Measurements from ENCODE around the gene ANGPT4. TPM values are rescaled to one million over a fixed set of nuclear protein-coding genes. Genes with fewer than 3 reads are reported as not detected.
A peak's percentile ranks its signal among the peaks of the same experiment; 100 is the strongest.

The ANGPT4 gene
- total and polyA plus RNA-seq, 2 of the 13 experiments (the other 11 are each of a cell fraction or from before 2014, with no cell fraction given), result not detected

DNA sequence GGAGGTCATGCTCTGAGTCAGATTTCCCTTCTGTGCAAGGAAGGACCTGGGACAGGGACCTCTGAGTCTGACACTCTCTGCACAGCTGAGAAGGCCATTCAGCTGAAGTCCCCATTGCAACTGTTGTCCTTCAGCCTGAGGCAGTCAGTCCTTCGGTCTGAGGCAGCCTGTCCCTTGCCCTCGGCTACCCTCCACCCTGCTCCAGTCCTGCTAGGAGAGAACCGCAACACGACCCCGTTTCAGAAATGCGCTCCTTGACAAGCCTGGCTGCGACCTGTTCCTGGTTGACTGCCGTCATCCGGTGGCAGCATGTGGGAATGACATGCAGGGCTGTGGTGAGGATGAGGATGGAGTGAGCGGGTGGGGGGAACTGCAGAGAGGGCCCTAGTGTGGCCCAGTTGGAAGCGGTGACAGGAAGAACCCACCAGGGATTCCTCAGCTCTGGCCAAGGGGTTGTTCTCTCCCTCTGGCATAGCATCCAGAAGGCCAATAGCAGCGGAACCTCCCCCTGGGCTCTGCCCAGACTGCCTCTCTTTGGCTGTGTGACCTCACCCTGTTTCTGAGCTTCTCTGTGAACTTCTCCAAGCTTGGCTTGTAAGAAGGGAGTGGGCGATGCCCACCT is 40.3 kb upstream of the ANGPT4 start (continued):
- TF ChIP-seq MYC (CRISPR knock-in tag; IDR thresholded peaks at IDR 0.05; ENCODE audit: borderline replicate concordance) (peak; percentile 37; the same call in 1 of the 2 replicates), ZNF672 (CRISPR knock-in tag; IDR thresholded peaks at IDR 0.05) (0 out of 2 replicates have a peak, but pooled peaks have one; percentile 62), CAMTA2 (CRISPR knock-in tag; IDR thresholded peaks at IDR 0.05; ENCODE audit: borderline replicate concordance) (no peak), ZNF564 (CRISPR knock-in tag; IDR thresholded peaks at IDR 0.05) (no peak), ZNF850 (CRISPR knock-in tag; conservative IDR thresholded peaks at IDR 0.05) (no peak), ZNF350 (CRISPR knock-in tag; IDR thresholded peaks at IDR 0.05; ENCODE audit: borderline replicate concordance, low read depth) (peak; percentile 77), RNF2 (conservative IDR thresholded peaks at IDR 0.05; ENCODE audit: low read depth) (peak; percentile 67; the same call in 1 of the 2 replicates), YY1 (IDR thresholded peaks at IDR 0.05; ENCODE audit: insufficient read depth, insufficient replicate concordance, low read depth, low read length) (peak; percentile 18), MED1 (CRISPR knock-in tag; IDR thresholded peaks at IDR 0.05) (0 out of 2 replicates have a peak, but pooled peaks have one; percentile 19), ZNF547 (CRISPR knock-in tag; IDR thresholded peaks at IDR 0.05) (peak; percentile 52; the same call in 1 of the 2 replicates), ONECUT2 (CRISPR knock-in tag; IDR thresholded peaks at IDR 0.05) (no peak), MED8 (CRISPR knock-in tag; IDR thresholded peaks at IDR 0.05; ENCODE audit: insufficient replicate concordance) (no peak), HNRNPK (IDR thresholded peaks at IDR 0.05; ENCODE audit: low read depth, low read length, poor library complexity, severe bottlenecking) (no peak), LBX2 (CRISPR knock-in tag; IDR thresholded peaks at IDR 0.05; ENCODE audit: borderline replicate concordance) (0 out of 2 replicates have a peak, but pooled peaks have one; percentile 81), REXO4 (CRISPR knock-in tag; IDR thresholded peaks at IDR 0.05; ENCODE audit: borderline replicate concordance) (no peak), EED (CRISPR knock-in tag; IDR thresholded peaks at IDR 0.05) (peak; percentile 73; the same call in 1 of the 2 replicates), ZSCAN29 (CRISPR knock-in tag; conservative IDR thresholded peaks at IDR 0.05) (0 out of 2 replicates have a peak, but pooled peaks have one; percentile 63), GPBP1L1 (CRISPR knock-in tag; IDR thresholded peaks at IDR 0.05) (no peak), GTF2F1 (IDR thresholded peaks at IDR 0.05; ENCODE audit: low read length) (0 out of 2 replicates have a peak, but pooled peaks have one; percentile 36), ZFP36L1 (CRISPR knock-in tag; IDR thresholded peaks at IDR 0.05) (no peak), ZNF12 (CRISPR knock-in tag; IDR thresholded peaks at IDR 0.05) (0 out of 2 replicates have a peak, but pooled peaks have one; percentile 46), PTBP1 (IDR thresholded peaks at IDR 0.05; ENCODE audit: low read depth, low read length, poor library complexity, severe bottlenecking) (peak; percentile 74), ZNF543 (CRISPR knock-in tag; IDR thresholded peaks at IDR 0.05) (0 out of 2 replicates have a peak, but pooled peaks have one; percentile 52)
- TF ChIP-seq, protein P1, sequence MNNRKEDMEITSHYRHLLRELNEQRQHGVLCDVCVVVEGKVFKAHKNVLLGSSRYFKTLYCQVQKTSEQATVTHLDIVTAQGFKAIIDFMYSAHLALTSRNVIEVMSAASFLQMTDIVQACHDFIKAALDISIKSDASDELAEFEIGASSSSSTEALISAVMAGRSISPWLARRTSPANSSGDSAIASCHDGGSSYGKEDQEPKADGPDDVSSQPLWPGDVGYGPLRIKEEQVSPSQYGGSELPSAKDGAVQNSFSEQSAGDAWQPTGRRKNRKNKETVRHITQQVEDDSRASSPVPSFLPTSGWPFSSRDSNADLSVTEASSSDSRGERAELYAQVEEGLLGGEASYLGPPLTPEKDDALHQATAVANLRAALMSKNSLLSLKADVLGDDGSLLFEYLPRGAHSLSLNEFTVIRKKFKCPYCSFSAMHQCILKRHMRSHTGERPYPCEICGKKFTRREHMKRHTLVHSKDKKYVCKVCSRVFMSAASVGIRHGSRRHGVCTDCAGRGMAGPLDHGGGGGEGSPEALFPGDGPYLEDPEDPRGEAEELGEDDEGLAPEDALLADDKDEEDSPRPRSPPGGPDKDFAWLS (CRISPR knock-in tag; IDR thresholded peaks at IDR 0.05; ENCODE audit: borderline replicate concordance), result no peak
- TF ChIP-seq, protein P2, sequence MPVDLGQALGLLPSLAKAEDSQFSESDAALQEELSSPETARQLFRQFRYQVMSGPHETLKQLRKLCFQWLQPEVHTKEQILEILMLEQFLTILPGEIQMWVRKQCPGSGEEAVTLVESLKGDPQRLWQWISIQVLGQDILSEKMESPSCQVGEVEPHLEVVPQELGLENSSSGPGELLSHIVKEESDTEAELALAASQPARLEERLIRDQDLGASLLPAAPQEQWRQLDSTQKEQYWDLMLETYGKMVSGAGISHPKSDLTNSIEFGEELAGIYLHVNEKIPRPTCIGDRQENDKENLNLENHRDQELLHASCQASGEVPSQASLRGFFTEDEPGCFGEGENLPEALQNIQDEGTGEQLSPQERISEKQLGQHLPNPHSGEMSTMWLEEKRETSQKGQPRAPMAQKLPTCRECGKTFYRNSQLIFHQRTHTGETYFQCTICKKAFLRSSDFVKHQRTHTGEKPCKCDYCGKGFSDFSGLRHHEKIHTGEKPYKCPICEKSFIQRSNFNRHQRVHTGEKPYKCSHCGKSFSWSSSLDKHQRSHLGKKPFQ (CRISPR knock-in tag; IDR thresholded peaks at IDR 0.05; ENCODE audit: insufficient replicate concordance), result no peak
